ENCODE measurements around the gene DBP. TPM values are rescaled to one million over a fixed set of nuclear protein-coding genes. Genes with fewer than 3 reads are reported as not detected.

Gene DBP
- total RNA-seq, 1 donor from 2014 or later = 4.3 TPM

GRCh38 chr19:48609571-48610108, 27.5 kb downstream of the DBP start:
- peaks cover 10% of the 10 kb centered on the region for H3K27me3 Mint-ChIP-seq (ENCODE audit: unreplicated experiment)
- TF ChIP-seq, protein P1, sequence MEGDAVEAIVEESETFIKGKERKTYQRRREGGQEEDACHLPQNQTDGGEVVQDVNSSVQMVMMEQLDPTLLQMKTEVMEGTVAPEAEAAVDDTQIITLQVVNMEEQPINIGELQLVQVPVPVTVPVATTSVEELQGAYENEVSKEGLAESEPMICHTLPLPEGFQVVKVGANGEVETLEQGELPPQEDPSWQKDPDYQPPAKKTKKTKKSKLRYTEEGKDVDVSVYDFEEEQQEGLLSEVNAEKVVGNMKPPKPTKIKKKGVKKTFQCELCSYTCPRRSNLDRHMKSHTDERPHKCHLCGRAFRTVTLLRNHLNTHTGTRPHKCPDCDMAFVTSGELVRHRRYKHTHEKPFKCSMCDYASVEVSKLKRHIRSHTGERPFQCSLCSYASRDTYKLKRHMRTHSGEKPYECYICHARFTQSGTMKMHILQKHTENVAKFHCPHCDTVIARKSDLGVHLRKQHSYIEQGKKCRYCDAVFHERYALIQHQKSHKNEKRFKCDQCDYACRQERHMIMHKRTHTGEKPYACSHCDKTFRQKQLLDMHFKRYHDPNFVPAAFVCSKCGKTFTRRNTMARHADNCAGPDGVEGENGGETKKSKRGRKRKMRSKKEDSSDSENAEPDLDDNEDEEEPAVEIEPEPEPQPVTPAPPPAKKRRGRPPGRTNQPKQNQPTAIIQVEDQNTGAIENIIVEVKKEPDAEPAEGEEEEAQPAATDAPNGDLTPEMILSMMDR (IDR thresholded peaks at IDR 0.05; ENCODE audit: unreplicated experiment) = no peak
- no peaks in the 10 kb centered on the region for H3K4me1 Mint-ChIP-seq (ENCODE audit: unreplicated experiment)
- H3K27ac Mint-ChIP-seq (ENCODE audit: unreplicated experiment) = no peak overlapping the region
- H3K9me3 Mint-ChIP-seq (ENCODE audit: unreplicated experiment) = no peaks in the 10 kb centered on the region
- H3K4me3 Mint-ChIP-seq (ENCODE audit: unreplicated experiment) = no peak overlapping the region
- no peak for DNase-seq (ENCODE audit: low spot score)
- H3K36me3 Mint-ChIP-seq (ENCODE audit: low read depth, unreplicated experiment) = peaks cover 5% of the 10 kb centered on the region

GRCh38 chr19:48608798-48609263, 28.3 kb downstream of the DBP start:
- H3K4me1 Mint-ChIP-seq (ENCODE audit: unreplicated experiment) = no peaks in the 10 kb centered on the region
- H3K27ac Mint-ChIP-seq (ENCODE audit: unreplicated experiment) = no peak overlapping the region
- H3K27me3 Mint-ChIP-seq (ENCODE audit: unreplicated experiment) = peaks cover 6% of the 10 kb centered on the region
- H3K36me3 Mint-ChIP-seq (ENCODE audit: low read depth, unreplicated experiment) = peaks cover 4% of the 10 kb centered on the region
- peak; percentile 44 for DNase-seq (ENCODE audit: low spot score)
- no peaks in the 10 kb centered on the region for H3K9me3 Mint-ChIP-seq (ENCODE audit: unreplicated experiment)
- TF ChIP-seq, protein P1 (IDR thresholded peaks at IDR 0.05; ENCODE audit: unreplicated experiment) = no peak
- no peak overlapping the region for H3K4me3 Mint-ChIP-seq (ENCODE audit: unreplicated experiment)

GRCh38 chr19:48607359-48607755, 29.8 kb downstream of the DBP start:
- Mint-ChIP-seq H3K36me3 (ENCODE audit: low read depth, unreplicated experiment) (no peaks in the 10 kb centered on the region), H3K27ac (ENCODE audit: unreplicated experiment) (no peak overlapping the region), H3K27me3 (ENCODE audit: unreplicated experiment) (peaks cover 3% of the 10 kb centered on the region), H3K4me1 (ENCODE audit: unreplicated experiment) (no peaks in the 10 kb centered on the region), H3K9me3 (ENCODE audit: unreplicated experiment) (no peaks in the 10 kb centered on the region), H3K4me3 (ENCODE audit: unreplicated experiment) (no peak overlapping the region)
- TF ChIP-seq, protein P1 (IDR thresholded peaks at IDR 0.05; ENCODE audit: unreplicated experiment) = no peak
- DNase-seq (ENCODE audit: low spot score) = no peak

DNA sequence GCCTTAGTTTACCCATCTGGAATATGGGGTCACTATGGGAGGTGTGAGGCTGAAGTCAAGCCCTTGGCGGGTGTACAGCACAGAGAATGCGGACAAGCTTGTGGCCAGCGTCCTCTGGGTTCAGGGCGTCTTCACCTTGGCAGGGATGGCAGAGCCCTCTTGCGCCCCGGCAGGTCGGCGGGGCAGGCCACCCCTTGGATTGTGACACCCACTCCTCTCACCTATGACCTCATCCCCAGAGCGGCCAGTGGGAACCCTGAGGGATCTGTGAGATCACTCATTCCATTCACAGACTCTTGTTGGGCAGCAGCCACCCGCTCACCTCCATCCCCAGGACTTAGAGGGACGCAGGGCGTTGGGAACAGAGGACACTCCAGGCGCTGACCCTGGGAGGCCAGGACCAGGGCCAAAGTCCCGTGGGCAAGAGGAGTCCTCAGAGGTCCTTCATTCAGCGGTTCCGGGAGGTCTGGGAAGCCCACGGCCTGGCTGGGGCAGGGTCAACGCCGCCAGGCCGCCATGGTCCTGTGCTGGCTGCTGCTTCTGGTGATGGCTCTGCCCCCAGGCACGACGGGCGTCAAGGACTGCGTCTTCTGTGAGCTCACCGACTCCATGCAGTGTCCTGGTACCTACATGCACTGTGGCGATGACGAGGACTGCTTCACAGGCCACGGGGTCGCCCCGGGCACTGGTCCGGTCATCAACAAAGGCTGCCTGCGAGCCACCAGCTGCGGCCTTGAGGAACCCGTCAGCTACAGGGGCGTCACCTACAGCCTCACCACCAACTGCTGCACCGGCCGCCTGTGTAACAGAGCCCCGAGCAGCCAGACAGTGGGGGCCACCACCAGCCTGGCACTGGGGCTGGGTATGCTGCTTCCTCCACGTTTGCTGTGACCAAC, 30.5 kb downstream of the DBP start, which contains the start of gene SPACA4:
TSS of gene SPACA4 (plus strand) at position 280 of the 896 bp plus-strand sequence. CDS start at position 517, 237 bp downstream.
- DNase-seq (ENCODE audit: low spot score) = no peak

More for the DNA sequence above, 30.5 kb downstream of the DBP start, which contains the start of gene SPACA4:
- Mint-ChIP-seq H3K4me1 (ENCODE audit: unreplicated experiment) (no peaks in the 10 kb centered on the region), H3K4me3 (ENCODE audit: unreplicated experiment) (no peak within 1 kb of the TSS), H3K9me3 (ENCODE audit: unreplicated experiment) (no peaks in the 10 kb centered on the region), H3K27ac (ENCODE audit: unreplicated experiment) (no peak within 1 kb of the TSS), H3K36me3 (ENCODE audit: low read depth, unreplicated experiment) (no peaks in the 10 kb centered on the region), H3K27me3 (ENCODE audit: unreplicated experiment) (peaks cover 3% of the 10 kb centered on the region)
- TF ChIP-seq, protein P1 (IDR thresholded peaks at IDR 0.05; ENCODE audit: unreplicated experiment) = no peak
